Measurements from ENCODE around the gene NBDY. TPM values are rescaled to one million over a fixed set of nuclear protein-coding genes. Genes with fewer than 3 reads are reported as not detected.

Gene NBDY
- total RNA-seq, 1 donor from 2014 or later: 13.8 TPM

DNA sequence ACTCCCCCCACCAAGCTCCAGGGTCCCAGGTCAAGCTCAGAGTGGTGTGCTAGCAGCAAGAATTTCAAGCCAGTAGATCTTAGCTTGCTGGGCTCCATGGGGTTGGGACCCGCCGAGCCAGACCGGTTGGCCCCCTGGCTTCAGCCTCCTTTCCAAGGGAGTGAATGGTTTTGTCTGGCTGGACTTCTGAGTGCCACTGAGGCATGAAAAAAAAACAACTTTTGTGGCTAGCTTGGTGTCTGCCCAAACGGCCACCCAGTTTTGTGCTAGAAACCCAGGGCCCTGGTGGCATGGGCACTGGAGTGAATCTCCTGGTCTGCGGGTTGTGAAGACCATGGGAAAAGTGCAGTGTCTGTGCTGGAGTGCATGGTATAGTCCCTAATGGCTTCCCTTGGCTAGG lies 82.6 kb downstream of the NBDY start:
- H3K4me3 ChIP-seq: no peak overlapping the region
- TF ChIP-seq POLR2A (IDR thresholded peaks at IDR 0.05): no peak
- TF ChIP-seq, protein P1, sequence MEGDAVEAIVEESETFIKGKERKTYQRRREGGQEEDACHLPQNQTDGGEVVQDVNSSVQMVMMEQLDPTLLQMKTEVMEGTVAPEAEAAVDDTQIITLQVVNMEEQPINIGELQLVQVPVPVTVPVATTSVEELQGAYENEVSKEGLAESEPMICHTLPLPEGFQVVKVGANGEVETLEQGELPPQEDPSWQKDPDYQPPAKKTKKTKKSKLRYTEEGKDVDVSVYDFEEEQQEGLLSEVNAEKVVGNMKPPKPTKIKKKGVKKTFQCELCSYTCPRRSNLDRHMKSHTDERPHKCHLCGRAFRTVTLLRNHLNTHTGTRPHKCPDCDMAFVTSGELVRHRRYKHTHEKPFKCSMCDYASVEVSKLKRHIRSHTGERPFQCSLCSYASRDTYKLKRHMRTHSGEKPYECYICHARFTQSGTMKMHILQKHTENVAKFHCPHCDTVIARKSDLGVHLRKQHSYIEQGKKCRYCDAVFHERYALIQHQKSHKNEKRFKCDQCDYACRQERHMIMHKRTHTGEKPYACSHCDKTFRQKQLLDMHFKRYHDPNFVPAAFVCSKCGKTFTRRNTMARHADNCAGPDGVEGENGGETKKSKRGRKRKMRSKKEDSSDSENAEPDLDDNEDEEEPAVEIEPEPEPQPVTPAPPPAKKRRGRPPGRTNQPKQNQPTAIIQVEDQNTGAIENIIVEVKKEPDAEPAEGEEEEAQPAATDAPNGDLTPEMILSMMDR (IDR thresholded peaks at IDR 0.05): no peak
- TF ChIP-seq POLR2AphosphoS5 (IDR thresholded peaks at IDR 0.05; ENCODE audit: insufficient read depth in 1 of 2, low read depth in 1 of 2): no peak
- DNase-seq (ENCODE audit: extremely low spot score in 2 of 2): peak in 1 of 2 donors; percentile 67
- no peaks in the 10 kb centered on the region for H3K36me3 ChIP-seq
- H3K4me1 ChIP-seq: peaks cover 8% of the 10 kb centered on the region
- no peaks in the 10 kb centered on the region for H3K27me3 ChIP-seq
- intact Hi-C loops (cut with DNase I): loop anchor here (5.0 kb wide), 1 partner anchor 546 kb away; no protein-coding TSS in a partner anchor
- H3K27ac ChIP-seq: peak overlapping the region; percentile 45
- H3K9me3 ChIP-seq: no peaks in the 10 kb centered on the region

DNA sequence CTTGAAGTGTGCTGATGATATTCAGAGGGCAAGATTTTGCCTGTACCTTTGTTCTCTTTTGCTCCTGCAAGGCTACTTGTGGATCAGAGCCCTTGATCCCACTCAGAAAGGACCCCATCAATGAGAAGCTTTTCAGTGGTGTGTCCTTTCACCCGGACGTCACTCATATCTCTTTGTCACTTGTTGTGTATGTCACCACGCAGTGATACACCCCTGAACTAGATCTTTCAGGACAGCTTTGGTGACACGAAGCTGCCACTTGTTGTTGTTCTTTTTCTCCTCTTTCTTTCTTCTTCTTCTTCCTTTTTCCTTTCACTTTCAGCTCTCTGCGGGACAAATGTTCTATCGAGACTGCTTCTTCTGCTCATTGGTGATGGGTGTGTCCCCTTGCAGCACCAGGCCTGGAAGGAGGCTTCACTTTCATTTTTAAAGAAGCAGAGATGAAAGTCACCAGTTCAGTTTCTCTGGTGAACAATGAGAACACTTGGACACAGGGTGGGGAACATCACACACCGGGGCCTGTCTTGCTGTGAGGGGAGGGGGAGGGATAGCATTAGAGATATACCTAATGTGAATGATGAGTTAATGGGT lies 83.6 kb downstream of the NBDY start:
- DNase-seq (ENCODE audit: extremely low spot score in 2 of 2): no peak
- H3K4me3 ChIP-seq: peak overlapping the region in 1 of 2 donors; percentile 1
- no peaks in the 10 kb centered on the region for H3K36me3 ChIP-seq
- TF ChIP-seq POLR2AphosphoS5 (IDR thresholded peaks at IDR 0.05; ENCODE audit: insufficient read depth in 1 of 2, low read depth in 1 of 2) (no peak), POLR2A (IDR thresholded peaks at IDR 0.05) (no peak)
- TF ChIP-seq, protein P1 (IDR thresholded peaks at IDR 0.05): no peak
- no peaks in the 10 kb centered on the region for H3K27me3 ChIP-seq
- no peaks in the 10 kb centered on the region for H3K9me3 ChIP-seq
- H3K27ac ChIP-seq: peak overlapping the region; percentile 45
- H3K4me1 ChIP-seq: peaks cover 8% of the 10 kb centered on the region
- intact Hi-C loops (cut with DNase I): loop anchor here (5.0 kb wide), 1 partner anchor 545 kb away; no protein-coding TSS in a partner anchor

DNA sequence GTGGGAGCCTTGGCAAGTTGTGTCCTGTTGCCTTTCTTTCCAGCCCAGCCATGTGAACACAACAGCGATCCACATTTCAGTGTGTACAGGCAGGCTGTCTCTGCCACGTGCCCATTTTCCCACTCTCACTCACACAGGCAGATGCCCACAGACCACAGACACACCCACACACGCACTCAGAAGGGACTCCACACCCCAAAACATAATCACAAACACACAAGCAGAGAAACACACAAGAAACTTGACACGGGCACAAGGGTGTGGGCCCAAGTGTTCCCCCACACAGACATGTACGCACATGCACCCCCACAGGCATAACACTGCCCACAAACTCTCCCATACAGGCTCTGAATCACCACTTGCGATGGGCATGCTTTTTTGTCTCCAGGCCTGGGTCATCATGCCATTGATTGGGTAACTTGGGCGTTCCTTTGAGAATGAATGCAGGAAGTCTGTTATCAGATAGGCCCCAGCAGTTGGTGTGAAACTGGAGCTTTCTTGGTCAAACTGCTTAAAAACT lies 84.3 kb downstream of the NBDY start:
- Histone ChIP-seq H3K27me3 (no peaks in the 10 kb centered on the region), H3K4me1 (peaks cover 8% of the 10 kb centered on the region), H3K4me3 (no peak overlapping the region), H3K9me3 (no peaks in the 10 kb centered on the region), H3K36me3 (no peaks in the 10 kb centered on the region), H3K27ac (peak overlapping the region; percentile 45)
- TF ChIP-seq POLR2AphosphoS5 (IDR thresholded peaks at IDR 0.05; ENCODE audit: insufficient read depth in 1 of 2, low read depth in 1 of 2): peak in 1 of 2 donors; percentile 9
- no peak for TF ChIP-seq POLR2A (IDR thresholded peaks at IDR 0.05)
- TF ChIP-seq, protein P1 (IDR thresholded peaks at IDR 0.05): no peak
- intact Hi-C loops (cut with DNase I): loop anchor here (5.0 kb wide), 1 partner anchor 544 kb away; no protein-coding TSS in a partner anchor
- DNase-seq (ENCODE audit: extremely low spot score in 2 of 2): peak; percentile 87 to 96

DNA sequence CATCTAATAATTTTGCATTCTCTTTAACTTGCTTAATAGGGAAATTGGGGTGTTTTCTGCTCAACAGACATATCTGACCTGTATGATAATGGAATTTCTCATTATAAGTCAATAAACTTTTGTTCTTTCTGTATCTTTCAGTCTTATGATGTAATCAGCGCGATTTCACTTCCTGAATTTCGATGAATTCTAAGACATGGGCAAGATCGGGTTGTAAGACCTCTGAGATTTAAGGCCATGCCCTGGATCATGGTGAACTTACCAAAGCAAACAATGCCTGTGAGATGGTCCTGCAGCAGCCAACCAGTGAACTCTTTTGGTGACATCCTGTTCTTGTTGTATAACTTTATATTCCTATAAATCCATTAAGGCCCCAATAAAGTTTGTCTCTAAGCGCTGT lies 88.1 kb downstream of the NBDY start:
- Histone ChIP-seq H3K9me3 (no peaks in the 10 kb centered on the region), H3K27ac (no peak overlapping the region), H3K4me1 (peaks cover 8% of the 10 kb centered on the region), H3K27me3 (no peaks in the 10 kb centered on the region), H3K4me3 (no peak overlapping the region), H3K36me3 (no peaks in the 10 kb centered on the region)
- DNase-seq (ENCODE audit: extremely low spot score in 2 of 2): no peak
- intact Hi-C loops (cut with DNase I): no loop called here
- TF ChIP-seq POLR2A (IDR thresholded peaks at IDR 0.05) (no peak), POLR2AphosphoS5 (IDR thresholded peaks at IDR 0.05; ENCODE audit: insufficient read depth in 1 of 2, low read depth in 1 of 2) (no peak)
- TF ChIP-seq, protein P1 (IDR thresholded peaks at IDR 0.05): no peak

DNA sequence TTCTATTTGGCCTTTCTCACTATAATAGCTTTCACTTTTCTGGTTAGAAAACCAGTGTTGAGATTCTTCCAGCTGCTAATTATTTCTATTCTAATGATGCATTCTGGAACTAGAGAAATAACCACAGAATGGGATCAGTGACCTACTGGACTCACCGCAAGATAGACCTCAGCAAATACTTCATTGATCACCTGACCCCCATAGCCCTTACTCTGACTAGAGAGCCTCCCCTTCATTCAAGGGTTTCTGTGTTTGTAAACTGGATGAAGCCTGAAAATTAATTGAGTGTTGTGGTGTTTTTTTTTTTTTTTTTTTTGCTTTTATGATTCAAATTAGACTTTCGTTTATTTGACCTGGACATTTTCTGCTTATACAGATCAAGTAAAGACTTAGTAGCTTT lies 97.0 kb downstream of the NBDY start:
- TF ChIP-seq POLR2AphosphoS5 (IDR thresholded peaks at IDR 0.05; ENCODE audit: insufficient read depth in 1 of 2, low read depth in 1 of 2): no peak
- TF ChIP-seq, protein P1 (IDR thresholded peaks at IDR 0.05): no peak
- no peak for TF ChIP-seq POLR2A (IDR thresholded peaks at IDR 0.05)
- H3K36me3 ChIP-seq: no peaks in the 10 kb centered on the region
- H3K4me1 ChIP-seq: no peaks in the 10 kb centered on the region
- H3K4me3 ChIP-seq: no peak overlapping the region
- H3K27ac ChIP-seq: no peak overlapping the region
- DNase-seq (ENCODE audit: extremely low spot score in 2 of 2): no peak
- H3K9me3 ChIP-seq: no peaks in the 10 kb centered on the region
- intact Hi-C loops (cut with DNase I): no loop called here
- H3K27me3 ChIP-seq: no peaks in the 10 kb centered on the region
